H1 (cell line): ENCODE data around the gene VASP. TPM values are rescaled to one million over a fixed set of nuclear protein-coding genes. Genes with fewer than 3 reads are reported as not detected.

Source experiments
- CTCF ChIA-PET: fragments of 300-600 bp; sonication (Branson Sonifier 250); formaldehyde crosslinking; loops from one replicate; lab custom pipeline; 2021; ENCODE audit not compliant: partially characterized antibody; lab: Charles Lee
- POLR2A ChIA-PET: fragments of 300-600 bp; sonication (Branson Sonifier 250); formaldehyde crosslinking; loops from one replicate; lab custom pipeline; 2021; ENCODE audit warnings: inconsistent platforms; ENCODE audit not compliant: partially characterized antibody; lab: Charles Lee
- DNase-seq, 2 experiments: peaks; one replicate each; pipeline versions ENCODE4 v3.0.0 to v3.0.0-alpha.2; 2010 to 2022; ENCODE audit warnings: low spot score in 2 of 2, low read depth in 1 of 2, mixed read lengths in 1 of 2
- FAIRE-seq: peaks from 2 replicates; lab custom pipeline; 2011; peaks lifted over from hg19 to GRCh38; lab: Jason Lieb, UNC
- H2AFZ ChIP-seq: 2 replicates; pipeline ENCODE4 v1.8.1; 2012; ENCODE audit warnings: low read length, inconsistent platforms
- H2AK5ac ChIP-seq: 2 replicates; pipeline ENCODE4 v1.6.1; 2013; ENCODE audit warnings: low read depth, low read length
- H2BK120ac ChIP-seq: replicated peaks from 2 replicates; pipeline ENCODE3; 2013; ENCODE audit warnings: low read depth, low read length, inconsistent platforms
- H2BK12ac ChIP-seq: 2 replicates; pipeline ENCODE4 v1.6.1; 2013; ENCODE audit warnings: low read depth, low read length
- H2BK15ac ChIP-seq: 2 replicates; pipeline ENCODE4 v1.6.1; 2013; ENCODE audit warnings: low read length
- H2BK20ac ChIP-seq: 2 replicates; pipeline ENCODE4 v1.6.1; 2013; ENCODE audit warnings: low read length
- H2BK5ac ChIP-seq: 2 replicates; pipeline ENCODE4 v1.6.1; 2013; ENCODE audit warnings: low read depth, low read length
- H3K14ac ChIP-seq: 2 replicates; pipeline ENCODE4 v1.6.1; 2013; ENCODE audit warnings: inconsistent platforms; ENCODE audit not compliant: insufficient read length
- H3K18ac ChIP-seq: 2 replicates; pipeline ENCODE4 v1.6.1; 2013; ENCODE audit warnings: low read length; ENCODE audit errors: extremely low read depth
- H3K23ac ChIP-seq: 2 replicates; pipeline ENCODE4 v1.6.1; 2013; ENCODE audit warnings: inconsistent platforms; ENCODE audit not compliant: insufficient read length
- H3K23me2 ChIP-seq: 2 replicates; pipeline ENCODE4 v1.6.1; 2013; ENCODE audit warnings: low read depth, low read length
- H3K27ac ChIP-seq: 2 replicates; pipeline ENCODE4 v1.6.1; 2011; ENCODE audit warnings: low read depth, low read length, inconsistent platforms
- H3K27me3 ChIP-seq, 4 experiments: replicated peaks in 1 of 4; 1 replicate in 1 of 4; 2 replicates in 3 of 4; pipeline versions ENCODE4 v1.6.1 to v1.8.1; 2011 to 2013; ENCODE audit warnings: low read length in 3 of 4, mild to moderate bottlenecking in 3 of 4, inconsistent platforms in 2 of 4, mixed read lengths in 2 of 4, moderate library complexity in 1 of 4; ENCODE audit not compliant: control insufficient read depth in 3 of 4, insufficient read depth in 3 of 4; ENCODE audit errors: extremely low read depth in 1 of 4
- H3K36me3 ChIP-seq, 4 experiments: 2 replicates each; pipeline versions ENCODE4 v1.6.1 to v1.8.1; 2011 to 2013; ENCODE audit warnings: mild to moderate bottlenecking in 4 of 4, low read length in 3 of 4, moderate library complexity in 2 of 4, control low read depth in 1 of 4, inconsistent platforms in 1 of 4; ENCODE audit not compliant: insufficient read depth in 4 of 4, control insufficient read depth in 2 of 4
- H3K4ac ChIP-seq: replicated peaks from 2 replicates; pipeline ENCODE3; 2013; ENCODE audit warnings: low read length, low read depth, mixed read lengths, inconsistent platforms; ENCODE audit not compliant: insufficient read length
- H3K4me1 ChIP-seq, 4 experiments: replicated peaks in 1 of 4; 1 replicate in 1 of 4; 2 replicates in 3 of 4; pipeline versions ENCODE4 v1.6.1 to v1.8.1; 2011 to 2013; ENCODE audit warnings: low read length in 3 of 4, inconsistent platforms in 2 of 4, mixed read lengths in 1 of 4; ENCODE audit not compliant: insufficient read depth in 4 of 4, control insufficient read depth in 3 of 4
- H3K4me2 ChIP-seq, 2 experiments: 2 replicates each; pipeline versions ENCODE4 v1.6.1 to v1.8.1; 2011 to 2013; ENCODE audit warnings: low read depth in 2 of 2, low read length in 2 of 2, control low read depth in 1 of 2, inconsistent platforms in 1 of 2, mild to moderate bottlenecking in 1 of 2; ENCODE audit not compliant: insufficient read depth in 1 of 2
- H3K4me3 ChIP-seq, 4 experiments: fragments of 200-600, 300-600 bp in 1 of 4; sonication (generic), shearing (Covaris generic), sonication (Bioruptor Twin) in 1 of 4; 2 replicates each; pipeline versions ENCODE4 v1.5.1 to v1.8.1; 2011 to 2016; ENCODE audit warnings: low read length in 4 of 4, low read depth in 3 of 4, control low read depth in 2 of 4, inconsistent platforms in 2 of 4, mild to moderate bottlenecking in 2 of 4, mixed read lengths in 1 of 4, moderate library complexity in 1 of 4; ENCODE audit not compliant: insufficient read depth in 2 of 4; ENCODE audit errors: extremely low read depth in 1 of 4
- H3K56ac ChIP-seq: replicated peaks from 2 replicates; pipeline ENCODE3; 2013; ENCODE audit warnings: low read depth, mild to moderate bottlenecking, mixed read lengths, low read length, inconsistent platforms; ENCODE audit not compliant: insufficient read length
- H3K79me1 ChIP-seq: 2 replicates; pipeline ENCODE4 v1.6.1; 2013; ENCODE audit warnings: low read depth, low read length, control low read depth
- H3K79me2 ChIP-seq, 2 experiments: 2 replicates each; pipeline versions ENCODE4 v1.6.1 to v1.8.1; 2012 to 2013; ENCODE audit warnings: low read length in 2 of 2, mild to moderate bottlenecking in 2 of 2, inconsistent platforms in 1 of 2; ENCODE audit not compliant: insufficient read depth in 2 of 2, control insufficient read depth in 1 of 2
- H3K9ac ChIP-seq, 4 experiments: replicated peaks in 1 of 4; 1 replicate in 1 of 4; 2 replicates in 3 of 4; pipeline versions ENCODE4 v1.6.1 to v1.8.1; 2011 to 2013; ENCODE audit warnings: low read depth in 3 of 4, low read length in 3 of 4, control low read depth in 2 of 4, mild to moderate bottlenecking in 2 of 4, moderate library complexity in 2 of 4, inconsistent platforms in 1 of 4; ENCODE audit errors: extremely low read depth in 1 of 4
- H3K9me3 ChIP-seq, 2 experiments: 2 replicates each; pipeline versions ENCODE4 v1.6.1 to v1.8.1; 2012 to 2013; ENCODE audit warnings: mild to moderate bottlenecking in 2 of 2, moderate library complexity in 2 of 2, control low read depth in 1 of 2, inconsistent platforms in 1 of 2, low read depth in 1 of 2, low read length in 1 of 2, mixed read lengths in 1 of 2; ENCODE audit not compliant: insufficient read depth in 2 of 2
- H4K20me1 ChIP-seq, 2 experiments: replicated peaks in 1 of 2; 2 replicates each; pipeline versions ENCODE3 to v1.8.1; 2011 to 2013; ENCODE audit warnings: inconsistent platforms in 2 of 2, low read length in 2 of 2, mild to moderate bottlenecking in 1 of 2; ENCODE audit not compliant: insufficient read depth in 2 of 2, control insufficient read depth in 1 of 2
- H4K5ac ChIP-seq: 2 replicates; pipeline ENCODE4 v1.6.1; 2013; ENCODE audit warnings: low read length, low read depth, mixed read lengths, inconsistent platforms; ENCODE audit not compliant: insufficient read length
- H4K8ac ChIP-seq: 2 replicates; pipeline ENCODE4 v1.8.0; 2013; ENCODE audit warnings: mild to moderate bottlenecking, moderate library complexity, low read length, inconsistent platforms; ENCODE audit not compliant: insufficient read depth; ENCODE audit errors: extremely low read depth
- H4K91ac ChIP-seq: replicated peaks from 2 replicates; pipeline ENCODE3; 2013; ENCODE audit warnings: low read length, mixed read lengths, inconsistent platforms; ENCODE audit not compliant: insufficient read length
- CHD1 ChIP-seq: IDR thresholded peaks from 2 replicates; pipeline ENCODE4 v1.6.1; 2012; ENCODE audit warnings: low read depth, low read length, improper control_type of control experiment
- CREB1 ChIP-seq: IDR thresholded peaks from 2 replicates; pipeline ENCODE4 v1.6.1; 2012; ENCODE audit warnings: inconsistent platforms
- EGR1 ChIP-seq: IDR thresholded peaks from 2 replicates; pipeline ENCODE4 v1.6.1; 2011; ENCODE audit warnings: low read depth, low read length, borderline replicate concordance
- KDM4A ChIP-seq: IDR thresholded peaks from one replicate; pipeline ENCODE4 v1.7.1; 2012; ENCODE audit warnings: low read depth, mild to moderate bottlenecking, moderate library complexity, low read length, inconsistent platforms; ENCODE audit not compliant: severe bottlenecking
- POLR2A ChIP-seq, 2 experiments: IDR thresholded peaks; 1 replicate in 1 of 2; 2 replicates in 1 of 2; pipeline ENCODE4 v1.6.1; 2011; ENCODE audit warnings: low read depth in 2 of 2, low read length in 2 of 2, mild to moderate bottlenecking in 2 of 2; ENCODE audit errors: control extremely low read depth in 1 of 2
- RFX5 ChIP-seq: IDR thresholded peaks from 2 replicates; pipeline ENCODE4 v1.6.1; 2011; ENCODE audit warnings: low read depth, low read length, improper control_type of control experiment, borderline replicate concordance
- RXRA ChIP-seq: IDR thresholded peaks from 2 replicates; pipeline ENCODE4 v1.6.1; 2011; ENCODE audit warnings: low read depth, mild to moderate bottlenecking, low read length, moderate library complexity; ENCODE audit not compliant: insufficient read depth
- SIN3A ChIP-seq, 2 experiments: IDR thresholded peaks in 1 of 2; conservative IDR thresholded peaks in 1 of 2; 2 replicates each; pipeline ENCODE4 v1.6.1; 2011 to 2012; ENCODE audit warnings: low read length in 2 of 2, improper control_type of control experiment in 1 of 2, low read depth in 1 of 2, mild to moderate bottlenecking in 1 of 2
- SP4 ChIP-seq: IDR thresholded peaks from 2 replicates; pipeline ENCODE4 v1.6.1; 2012; ENCODE audit warnings: low read length, inconsistent platforms
- TAF7 ChIP-seq: optimal IDR thresholded peaks from 2 replicates; pipeline ENCODE3; 2011; ENCODE audit warnings: low read depth, mild to moderate bottlenecking, inconsistent platforms, low read length, moderate library complexity, borderline replicate concordance
- WGBS, 2 experiments: shearing (Covaris generic) in 1 of 2; methylation state at CpG; one replicate each; pipeline versions ENCODE4 v1.1.6 to v1.1.7; 2013 to 2015; ENCODE audit warnings: low lambda C conversion rate in 2 of 2, mixed read lengths in 2 of 2, inconsistent platforms in 1 of 2, low coverage in 1 of 2, missing lambda C conversion rate in 1 of 2; ENCODE audit not compliant: insufficient replicate concordance in 2 of 2, insufficient coverage in 1 of 2, insufficient read length in 1 of 2; ENCODE audit errors: extremely low coverage in 1 of 2, missing lambda C conversion rate in 1 of 2; 5-methylcytosine and 5-hydroxymethylcytosine counted together
- polyA plus RNA-seq, 7 experiments: library from polyadenylated mRNA; depleted of rRNA in 3 of 7; stranded (reverse) in 5 of 7; unstranded in 2 of 7; fragments of >200 nt in 5 of 7; fragments of 200-250 nt in 2 of 7; gene quantifications; 1 replicate in 5 of 7; 2 replicates in 1 of 7; 4 replicates in 1 of 7; pipeline versions ENCODE4 v1.2.1 to v1.2.3, GENCODE V29; 2011 to 2013; ENCODE audit warnings: missing spikeins in 2 of 7, mixed read lengths in 2 of 7
- total RNA-seq: library from RNA; stranded (reverse); fragmentation: NEBNext Ultra II Directional; extraction: Animal tissue kit (Norgen Biotek cat#: 25700); gene quantifications from 2 replicates; pipeline ENCODE4 v1.2.1, GENCODE V29; 2021
- TF ChIP-seq, protein P1 (sequence below), 3 experiments: IDR thresholded peaks; 1 replicate in 2 of 3; 2 replicates in 1 of 3; pipeline versions ENCODE4 v1.5.1 to v1.6.1; 2011; ENCODE audit warnings: low read length in 3 of 3, mild to moderate bottlenecking in 3 of 3, inconsistent platforms in 2 of 3, low read depth in 1 of 3, moderate library complexity in 1 of 3; ENCODE audit not compliant: insufficient read depth in 1 of 3; ENCODE audit errors: control extremely low read depth in 1 of 3

The VASP gene
- total and polyA plus RNA-seq, 2 of the 8 experiments (the other 6 are each of a cell fraction or from before 2014, with no cell fraction given) = 89.7 to 135 TPM

DNA sequence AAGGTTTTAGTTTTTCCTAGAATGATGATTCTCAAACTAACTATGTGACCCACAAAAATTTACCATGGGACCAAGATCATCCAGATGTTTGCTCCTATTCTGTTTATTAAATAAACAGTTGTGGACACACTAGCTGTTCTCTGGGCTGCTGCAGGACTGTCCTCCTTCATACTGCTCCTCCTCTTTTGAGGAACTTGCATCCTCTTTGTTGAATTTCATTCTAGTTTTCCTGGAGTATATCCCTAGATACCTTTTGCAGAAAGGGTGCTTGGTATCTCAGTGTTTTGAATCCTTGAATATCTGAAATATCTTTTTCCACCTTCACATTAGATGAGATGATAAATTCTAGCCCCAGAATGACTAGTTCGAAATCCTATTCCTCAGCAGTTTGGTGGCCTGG is 24.1 kb downstream of the VASP start:
- H2BK12ac ChIP-seq = no peak overlapping the region
- no peak overlapping the region for H4K91ac ChIP-seq
- no peak overlapping the region for H4K5ac ChIP-seq
- no peak overlapping the region for H3K9ac ChIP-seq
- FAIRE-seq (no peak), DNase-seq (no peak)
- H3K27me3 ChIP-seq = peaks cover 0 to 5% (median under 1%) of the 10 kb centered on the region in 4 experiments; a peak in 4 of 7 replicates
- peaks cover 5 to 6% of the 10 kb centered on the region in 2 experiments; a peak in 3 of 4 replicates for H3K9me3 ChIP-seq
- H3K23ac ChIP-seq = no peak overlapping the region
- no peak overlapping the region for H4K8ac ChIP-seq
- H2BK15ac ChIP-seq = no peak overlapping the region
- H4K20me1 ChIP-seq = peaks cover 0 to 5% of the 10 kb centered on the region in 2 experiments
- H2BK120ac ChIP-seq = no peak overlapping the region
- no peak overlapping the region for H3K4me3 ChIP-seq
- H3K4ac ChIP-seq = no peak overlapping the region
- 88% methylated on average over 1 of the region's 1 CpG; no CpG with 5 or more reads in 1 of the 2 experiments for WGBS, 2 experiments
- no peaks in the 10 kb centered on the region for H3K79me2 ChIP-seq
- ChIA-PET POLR2A (no interaction called here), CTCF (interaction anchor here (0.8 to 1.4 kb wide), 3 partner anchors 18 to 147 kb away, joined by 3 to 4 read pairs (median 3); no protein-coding TSS in a partner anchor)
- H2BK5ac ChIP-seq = no peak overlapping the region
- no peak overlapping the region for H3K27ac ChIP-seq
- no peak overlapping the region for H2AFZ ChIP-seq
- no peak overlapping the region for H3K56ac ChIP-seq
- H2AK5ac ChIP-seq = no peak overlapping the region
- H3K36me3 ChIP-seq = peaks cover 0 to 3% (median 0%) of the 10 kb centered on the region in 4 experiments; a peak in 1 of 8 replicates
- no peaks in the 10 kb centered on the region for H3K79me1 ChIP-seq
- peaks cover 15% of the 10 kb centered on the region for H3K23me2 ChIP-seq
- no peak overlapping the region for H2BK20ac ChIP-seq
- peaks cover 0 to 14% (median 9%) of the 10 kb centered on the region in 4 experiments; a peak in 5 of 7 replicates for H3K4me1 ChIP-seq
- H3K18ac ChIP-seq = no peak overlapping the region
- H3K4me2 ChIP-seq = no peak overlapping the region
- H3K14ac ChIP-seq = no peak overlapping the region
- TF ChIP-seq RFX5 (no peak), SIN3A (conservative IDR thresholded peaks at IDR 0.05 in 1 of 2, IDR thresholded peaks at IDR 0.05 in 1 of 2; ENCODE audit: low read depth in 1 of 2, low read length in 2 of 2) (no peak), EGR1 (no peak), POLR2A (IDR thresholded peaks at IDR 0.05; ENCODE audit: control extremely low read depth in 1 of 2, low read depth in 2 of 2, low read length in 2 of 2) (no peak), CREB1 (no peak), SP4 (no peak), KDM4A (no peak), TAF7 (no peak), CHD1 (no peak), RXRA (no peak)
- TF ChIP-seq, protein P1, sequence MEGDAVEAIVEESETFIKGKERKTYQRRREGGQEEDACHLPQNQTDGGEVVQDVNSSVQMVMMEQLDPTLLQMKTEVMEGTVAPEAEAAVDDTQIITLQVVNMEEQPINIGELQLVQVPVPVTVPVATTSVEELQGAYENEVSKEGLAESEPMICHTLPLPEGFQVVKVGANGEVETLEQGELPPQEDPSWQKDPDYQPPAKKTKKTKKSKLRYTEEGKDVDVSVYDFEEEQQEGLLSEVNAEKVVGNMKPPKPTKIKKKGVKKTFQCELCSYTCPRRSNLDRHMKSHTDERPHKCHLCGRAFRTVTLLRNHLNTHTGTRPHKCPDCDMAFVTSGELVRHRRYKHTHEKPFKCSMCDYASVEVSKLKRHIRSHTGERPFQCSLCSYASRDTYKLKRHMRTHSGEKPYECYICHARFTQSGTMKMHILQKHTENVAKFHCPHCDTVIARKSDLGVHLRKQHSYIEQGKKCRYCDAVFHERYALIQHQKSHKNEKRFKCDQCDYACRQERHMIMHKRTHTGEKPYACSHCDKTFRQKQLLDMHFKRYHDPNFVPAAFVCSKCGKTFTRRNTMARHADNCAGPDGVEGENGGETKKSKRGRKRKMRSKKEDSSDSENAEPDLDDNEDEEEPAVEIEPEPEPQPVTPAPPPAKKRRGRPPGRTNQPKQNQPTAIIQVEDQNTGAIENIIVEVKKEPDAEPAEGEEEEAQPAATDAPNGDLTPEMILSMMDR (IDR thresholded peaks at IDR 0.05; ENCODE audit: control extremely low read depth in 1 of 3, insufficient read depth in 1 of 3, low read depth in 1 of 3, low read length in 3 of 3) = no peak
